ENCODE data around the gene GPC4.

DNA sequence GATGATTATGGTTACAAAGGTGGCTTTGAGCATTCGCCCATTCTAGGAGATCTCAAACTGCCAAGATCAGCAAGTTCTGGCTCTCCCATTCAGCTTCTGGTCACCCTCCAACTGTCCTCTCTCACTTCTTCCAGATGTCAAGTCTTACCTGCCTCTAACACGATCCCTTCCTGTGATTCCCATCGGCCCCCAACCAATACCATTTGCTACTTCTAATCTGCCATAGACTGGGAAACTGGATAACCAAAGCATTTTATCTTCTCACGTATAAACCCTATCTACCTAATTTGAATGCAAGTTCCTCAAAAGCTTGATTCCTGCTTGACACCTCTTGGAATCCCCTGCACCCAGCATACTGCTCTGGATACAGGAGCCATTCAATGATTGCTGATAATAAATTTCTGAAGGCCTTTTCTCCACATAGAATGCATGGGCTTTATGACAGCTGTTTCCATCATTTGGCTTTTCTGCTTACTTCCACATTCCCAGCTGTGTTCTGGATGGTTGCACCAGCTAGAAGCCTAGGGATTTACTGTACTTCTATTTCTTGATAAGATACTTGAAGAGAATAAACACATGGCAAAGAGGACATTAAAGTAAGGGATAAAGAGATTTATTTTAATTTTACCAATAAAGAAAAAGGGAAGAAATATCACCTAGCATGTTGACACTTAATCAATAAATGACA, 9.6 kb downstream of the GPC4 start:
- TF ChIP-seq, protein P1, sequence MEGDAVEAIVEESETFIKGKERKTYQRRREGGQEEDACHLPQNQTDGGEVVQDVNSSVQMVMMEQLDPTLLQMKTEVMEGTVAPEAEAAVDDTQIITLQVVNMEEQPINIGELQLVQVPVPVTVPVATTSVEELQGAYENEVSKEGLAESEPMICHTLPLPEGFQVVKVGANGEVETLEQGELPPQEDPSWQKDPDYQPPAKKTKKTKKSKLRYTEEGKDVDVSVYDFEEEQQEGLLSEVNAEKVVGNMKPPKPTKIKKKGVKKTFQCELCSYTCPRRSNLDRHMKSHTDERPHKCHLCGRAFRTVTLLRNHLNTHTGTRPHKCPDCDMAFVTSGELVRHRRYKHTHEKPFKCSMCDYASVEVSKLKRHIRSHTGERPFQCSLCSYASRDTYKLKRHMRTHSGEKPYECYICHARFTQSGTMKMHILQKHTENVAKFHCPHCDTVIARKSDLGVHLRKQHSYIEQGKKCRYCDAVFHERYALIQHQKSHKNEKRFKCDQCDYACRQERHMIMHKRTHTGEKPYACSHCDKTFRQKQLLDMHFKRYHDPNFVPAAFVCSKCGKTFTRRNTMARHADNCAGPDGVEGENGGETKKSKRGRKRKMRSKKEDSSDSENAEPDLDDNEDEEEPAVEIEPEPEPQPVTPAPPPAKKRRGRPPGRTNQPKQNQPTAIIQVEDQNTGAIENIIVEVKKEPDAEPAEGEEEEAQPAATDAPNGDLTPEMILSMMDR (conservative IDR thresholded peaks at IDR 0.05 in 1 of 2, IDR thresholded peaks at IDR 0.05 in 1 of 2; ENCODE audit: extremely low read depth in 1 of 2, insufficient read depth in 1 of 2, low read depth in 1 of 2, low read length in 2 of 2): no peak
- TF ChIP-seq EZH2 (IDR thresholded peaks at IDR 0.05; ENCODE audit: borderline replicate concordance, low read length): no peak
